ENCODE measurements around the gene FLNB. TPM values are rescaled to one million over a fixed set of nuclear protein-coding genes. Genes with fewer than 3 reads are reported as not detected.

FLNB gene
- total RNA-seq, 1 donor from 2014 or later, result 216 TPM

DNA sequence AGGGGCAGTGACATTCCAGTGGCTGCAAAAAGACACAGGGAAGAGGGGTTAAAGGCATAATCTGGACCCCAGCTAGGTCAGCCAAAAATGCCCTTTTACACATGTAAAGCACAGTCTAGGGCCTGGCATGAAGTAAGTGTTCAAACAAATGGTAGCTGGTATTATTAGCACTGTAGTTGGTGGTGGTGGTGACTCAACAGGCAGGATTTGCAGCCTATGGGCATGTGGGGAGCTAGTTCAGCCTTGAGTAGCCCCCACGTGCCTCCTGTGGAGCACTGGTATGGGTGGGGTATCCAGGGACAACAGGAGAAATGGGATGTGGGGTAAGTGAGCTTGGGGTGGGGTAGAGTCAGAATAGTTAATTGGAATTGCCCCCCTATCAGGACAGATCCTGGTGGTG, 175.0 kb downstream of the FLNB start:
- no peak overlapping the region for H3K4me3 Mint-ChIP-seq (ENCODE audit: unreplicated experiment)
- H3K9me3 Mint-ChIP-seq (ENCODE audit: unreplicated experiment), result no peaks in the 10 kb centered on the region
- peaks cover 8% of the 10 kb centered on the region for H3K27me3 Mint-ChIP-seq (ENCODE audit: unreplicated experiment)
- H3K36me3 Mint-ChIP-seq (ENCODE audit: low read depth, unreplicated experiment), result peaks cover 4% of the 10 kb centered on the region
- no peak overlapping the region for H3K27ac Mint-ChIP-seq (ENCODE audit: unreplicated experiment)
- TF ChIP-seq, protein P1, sequence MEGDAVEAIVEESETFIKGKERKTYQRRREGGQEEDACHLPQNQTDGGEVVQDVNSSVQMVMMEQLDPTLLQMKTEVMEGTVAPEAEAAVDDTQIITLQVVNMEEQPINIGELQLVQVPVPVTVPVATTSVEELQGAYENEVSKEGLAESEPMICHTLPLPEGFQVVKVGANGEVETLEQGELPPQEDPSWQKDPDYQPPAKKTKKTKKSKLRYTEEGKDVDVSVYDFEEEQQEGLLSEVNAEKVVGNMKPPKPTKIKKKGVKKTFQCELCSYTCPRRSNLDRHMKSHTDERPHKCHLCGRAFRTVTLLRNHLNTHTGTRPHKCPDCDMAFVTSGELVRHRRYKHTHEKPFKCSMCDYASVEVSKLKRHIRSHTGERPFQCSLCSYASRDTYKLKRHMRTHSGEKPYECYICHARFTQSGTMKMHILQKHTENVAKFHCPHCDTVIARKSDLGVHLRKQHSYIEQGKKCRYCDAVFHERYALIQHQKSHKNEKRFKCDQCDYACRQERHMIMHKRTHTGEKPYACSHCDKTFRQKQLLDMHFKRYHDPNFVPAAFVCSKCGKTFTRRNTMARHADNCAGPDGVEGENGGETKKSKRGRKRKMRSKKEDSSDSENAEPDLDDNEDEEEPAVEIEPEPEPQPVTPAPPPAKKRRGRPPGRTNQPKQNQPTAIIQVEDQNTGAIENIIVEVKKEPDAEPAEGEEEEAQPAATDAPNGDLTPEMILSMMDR (IDR thresholded peaks at IDR 0.05; ENCODE audit: unreplicated experiment), result no peak
- DNase-seq (ENCODE audit: low spot score), result no peak
- peaks cover 8% of the 10 kb centered on the region for H3K4me1 Mint-ChIP-seq (ENCODE audit: unreplicated experiment)

DNA sequence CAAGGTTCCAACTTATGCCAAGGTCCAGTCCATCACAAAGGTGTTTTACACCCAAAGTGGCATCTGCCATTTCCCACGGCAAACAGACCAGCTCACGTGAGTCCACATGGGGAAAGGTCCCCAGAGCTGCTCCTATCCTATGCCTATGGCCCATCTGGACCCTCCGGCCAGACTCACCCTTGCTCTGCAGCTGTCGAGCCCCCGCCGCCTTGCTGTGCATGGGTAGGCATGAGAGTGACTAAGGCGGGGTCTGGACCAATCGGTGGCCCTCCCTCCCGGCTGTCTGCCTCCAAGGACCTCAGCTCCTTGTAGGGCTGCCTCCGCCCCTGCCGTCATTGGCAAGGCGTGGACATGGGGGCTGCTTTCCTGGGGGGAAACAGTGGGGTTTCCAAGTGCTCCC, 175.7 kb downstream of the FLNB start:
- TF ChIP-seq, protein P1 (IDR thresholded peaks at IDR 0.05; ENCODE audit: unreplicated experiment), result no peak
- Mint-ChIP-seq H3K4me3 (ENCODE audit: unreplicated experiment) (no peak overlapping the region), H3K9me3 (ENCODE audit: unreplicated experiment) (no peaks in the 10 kb centered on the region), H3K27me3 (ENCODE audit: unreplicated experiment) (peaks cover 10% of the 10 kb centered on the region), H3K4me1 (ENCODE audit: unreplicated experiment) (peaks cover 13% of the 10 kb centered on the region), H3K36me3 (ENCODE audit: low read depth, unreplicated experiment) (peaks cover 4% of the 10 kb centered on the region), H3K27ac (ENCODE audit: unreplicated experiment) (no peak overlapping the region)
- no peak for DNase-seq (ENCODE audit: low spot score)

DNA sequence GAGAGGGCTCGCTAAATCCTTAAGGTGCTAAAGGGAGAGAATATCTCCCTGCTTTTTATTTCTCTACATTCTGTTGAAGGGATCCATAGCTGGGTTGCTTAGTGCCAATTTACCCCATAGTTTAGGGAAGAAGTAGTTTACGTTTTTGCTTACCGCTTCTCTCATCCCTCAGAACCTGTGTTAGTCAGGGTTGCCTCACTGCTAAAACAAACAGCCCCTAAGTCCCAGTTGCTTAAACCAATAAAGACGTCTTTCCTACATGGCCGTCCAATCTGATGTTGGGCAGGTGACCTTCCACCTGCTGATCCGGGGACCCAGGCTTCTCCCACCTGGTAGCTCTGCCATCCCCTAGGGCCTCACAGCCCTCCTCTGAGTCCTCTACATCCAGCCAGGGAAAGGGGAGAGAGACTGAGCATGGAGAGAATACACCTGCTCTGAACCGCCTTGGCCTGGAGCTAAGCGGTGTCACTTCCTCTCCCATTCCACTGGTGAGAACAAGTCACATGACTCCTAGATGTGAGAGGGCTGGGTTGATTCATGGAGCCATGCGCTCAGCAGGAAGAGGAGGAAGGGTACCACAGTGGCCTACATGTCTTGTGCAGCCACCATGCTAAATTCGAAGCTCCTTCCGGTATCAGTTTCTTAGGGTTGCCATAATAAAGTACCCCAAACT, 176.2 kb downstream of the FLNB start:
- Mint-ChIP-seq H3K4me3 (ENCODE audit: unreplicated experiment) (no peak overlapping the region), H3K4me1 (ENCODE audit: unreplicated experiment) (peaks cover 18% of the 10 kb centered on the region), H3K27ac (ENCODE audit: unreplicated experiment) (no peak overlapping the region), H3K27me3 (ENCODE audit: unreplicated experiment) (peaks cover 10% of the 10 kb centered on the region), H3K9me3 (ENCODE audit: unreplicated experiment) (no peaks in the 10 kb centered on the region), H3K36me3 (ENCODE audit: low read depth, unreplicated experiment) (peaks cover 4% of the 10 kb centered on the region)
- TF ChIP-seq, protein P1 (IDR thresholded peaks at IDR 0.05; ENCODE audit: unreplicated experiment), result no peak
- DNase-seq (ENCODE audit: low spot score), result no peak

DNA sequence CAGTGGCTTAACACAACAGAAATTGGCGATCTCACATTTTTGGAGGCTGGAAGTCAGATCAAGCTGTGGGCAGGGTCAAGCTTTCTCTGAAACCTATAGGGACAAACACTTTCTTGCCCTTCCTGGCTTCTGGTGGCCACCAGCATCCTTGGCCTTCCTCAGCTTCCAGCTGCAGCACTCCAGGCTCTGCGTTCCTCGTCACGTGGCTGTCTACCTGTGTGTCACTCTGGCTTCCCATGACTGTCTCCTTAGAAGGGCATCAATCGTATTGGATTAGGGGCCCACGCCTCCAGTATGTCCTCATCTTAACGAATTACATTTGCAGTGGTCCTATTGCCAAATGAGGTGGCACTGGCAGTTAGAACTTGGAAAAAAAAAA, 176.7 kb downstream of the FLNB start:
- H3K27ac Mint-ChIP-seq (ENCODE audit: unreplicated experiment), result no peak overlapping the region
- TF ChIP-seq, protein P1 (IDR thresholded peaks at IDR 0.05; ENCODE audit: unreplicated experiment), result no peak
- H3K9me3 Mint-ChIP-seq (ENCODE audit: unreplicated experiment), result no peaks in the 10 kb centered on the region
- H3K4me3 Mint-ChIP-seq (ENCODE audit: unreplicated experiment), result no peak overlapping the region
- H3K27me3 Mint-ChIP-seq (ENCODE audit: unreplicated experiment), result peaks cover 11% of the 10 kb centered on the region
- peaks cover 21% of the 10 kb centered on the region for H3K4me1 Mint-ChIP-seq (ENCODE audit: unreplicated experiment)
- DNase-seq (ENCODE audit: low spot score), result no peak
- peaks cover 4% of the 10 kb centered on the region for H3K36me3 Mint-ChIP-seq (ENCODE audit: low read depth, unreplicated experiment)

DNA sequence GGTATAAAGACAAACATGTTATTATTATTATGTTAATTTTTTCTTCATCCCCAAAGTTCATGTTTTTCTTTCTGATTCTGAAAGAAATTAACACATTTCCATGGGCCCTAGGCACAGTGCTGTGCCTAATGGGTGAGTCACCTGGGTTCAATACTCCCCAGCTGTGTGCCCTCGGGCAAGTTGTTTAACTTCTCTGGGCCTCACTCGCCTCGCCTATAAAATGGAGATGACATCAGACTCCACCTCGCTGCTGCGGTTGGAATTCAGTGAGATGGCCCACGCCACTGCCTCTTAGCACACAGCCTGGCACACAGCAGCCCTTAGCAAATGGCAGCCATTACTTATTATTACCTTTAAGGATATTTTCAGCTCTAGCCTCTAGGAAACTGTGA, 179.9 kb downstream of the FLNB start:
- TF ChIP-seq, protein P1 (IDR thresholded peaks at IDR 0.05; ENCODE audit: unreplicated experiment), result no peak
- no peak for DNase-seq (ENCODE audit: low spot score)
- Mint-ChIP-seq H3K4me1 (ENCODE audit: unreplicated experiment) (peaks cover 21% of the 10 kb centered on the region), H3K9me3 (ENCODE audit: unreplicated experiment) (no peaks in the 10 kb centered on the region), H3K27ac (ENCODE audit: unreplicated experiment) (no peak overlapping the region), H3K27me3 (ENCODE audit: unreplicated experiment) (peaks cover 10% of the 10 kb centered on the region), H3K4me3 (ENCODE audit: unreplicated experiment) (no peak overlapping the region), H3K36me3 (ENCODE audit: low read depth, unreplicated experiment) (no peaks in the 10 kb centered on the region)

Measured in endothelial cell (in vitro differentiated cells).